Testis (tissue), 3 donors: Measurements from ENCODE around the gene C10orf105. TPM values are rescaled to one million over a fixed set of nuclear protein-coding genes. Genes with fewer than 3 reads are reported as not detected.

Experiments
- DNase-seq: peaks from one replicate; pipeline ENCODE4 v3.0.0-alpha.2; 2019
- H3K27ac ChIP-seq, 2 donors: fragments of 200-600 bp; sonication (generic); one replicate each; pipeline ENCODE4 v1.5.1; 2019
- H3K27me3 ChIP-seq: fragments of 200-600 bp; sonication (generic); one replicate; pipeline ENCODE4 v1.5.1; 2019
- H3K36me3 ChIP-seq: fragments of 200-600 bp; sonication (generic); one replicate; pipeline ENCODE4 v1.5.1; 2017; ENCODE audit warnings: low read depth; ENCODE audit errors: missing control alignments
- H3K4me1 ChIP-seq: fragments of 200-600 bp; sonication (generic); one replicate; pipeline ENCODE4 v1.5.1; 2019
- H3K4me3 ChIP-seq, 2 donors: fragments of 200-600 bp; sonication (generic); one replicate each; pipeline ENCODE4 v1.5.1; 2017 to 2019
- H3K9me3 ChIP-seq: fragments of 200-600 bp; sonication (generic); one replicate; pipeline ENCODE4 v1.5.1; 2017
- POLR2A ChIP-seq: fragments of 450-650 bp; IDR thresholded peaks from one replicate; pipeline ENCODE4 v1.6.1; 2017; ENCODE audit warnings: antibody characterized with exemption, mild to moderate bottlenecking, moderate library complexity
- WGBS, 2 donors: methylation state at CpG; one replicate each; pipeline ENCODE4 v1.1.5; 2018; 5-methylcytosine and 5-hydroxymethylcytosine counted together
- intact Hi-C: fragments of 100-400 bp; cut with DNase I; formaldehyde crosslinking; loops from one replicate; pipeline ENCODE4 v1.15.1; 2023; ENCODE audit warnings: low total_unique reads
- polyA plus RNA-seq: library from polyadenylated mRNA; stranded (reverse); fragments of 350-450 nt; fragmentation: Illumina TruSeq; extraction: RNeasy Lipid Tissue Mini Kit (QIAGEN cat#74804); gene quantifications from one replicate; pipeline ENCODE4 v1.2.3, GENCODE V29; 2014; ENCODE audit warnings: low read depth, low replicate concordance; ENCODE audit not compliant: insufficient read depth
- total RNA-seq, 2 donors: library from RNA; depleted of rRNA; stranded (reverse); fragments of >200 nt; gene quantifications; one replicate each; pipeline ENCODE4 v1.2.3, GENCODE V29; 2016
- TF ChIP-seq, protein P1 (sequence below), 3 experiments: fragments of 450-650 bp in 2 of 3; fragments of 200-600 bp in 1 of 3; sonication (generic) in 1 of 3; IDR thresholded peaks; one replicate each; pipeline ENCODE4 v1.5.1; 2016 to 2019; ENCODE audit warnings: antibody characterized with exemption in 3 of 3, mild to moderate bottlenecking in 2 of 3, moderate library complexity in 1 of 3

Gene C10orf105
- total and polyA plus RNA-seq, 3 donors from 2014 or later = 0.47 to 1.7 (median 0.87) TPM

DNA sequence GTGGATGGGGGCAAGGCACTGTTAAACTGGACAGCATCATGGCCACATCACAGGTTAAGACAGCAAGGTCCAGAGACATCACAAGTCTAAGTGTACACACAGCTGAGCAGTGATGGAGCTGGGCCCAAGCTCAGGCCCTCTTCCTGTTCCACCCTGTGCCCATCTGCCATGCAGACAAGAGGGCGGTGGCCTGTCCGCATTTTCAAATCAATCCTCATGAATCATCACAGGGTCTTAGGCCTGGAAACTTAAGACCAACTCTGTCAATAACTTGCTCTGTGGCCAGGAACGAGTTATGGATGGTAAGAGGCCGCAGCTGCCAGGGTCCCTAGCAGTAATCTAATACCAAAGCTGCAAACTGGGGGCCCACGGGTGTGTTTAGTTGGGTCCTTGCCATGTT, 3.2 kb downstream of the C10orf105 start:
- H3K27ac ChIP-seq = no peak overlapping the region
- peaks cover 41% of the 10 kb centered on the region for H3K4me1 ChIP-seq
- no peak for DNase-seq
- WGBS, 2 donors = 94 to 98% methylated on average over 5 of the region's 5 CpGs
- H3K36me3 ChIP-seq = no peaks in the 10 kb centered on the region
- TF ChIP-seq POLR2A = no peak
- TF ChIP-seq, protein P1, sequence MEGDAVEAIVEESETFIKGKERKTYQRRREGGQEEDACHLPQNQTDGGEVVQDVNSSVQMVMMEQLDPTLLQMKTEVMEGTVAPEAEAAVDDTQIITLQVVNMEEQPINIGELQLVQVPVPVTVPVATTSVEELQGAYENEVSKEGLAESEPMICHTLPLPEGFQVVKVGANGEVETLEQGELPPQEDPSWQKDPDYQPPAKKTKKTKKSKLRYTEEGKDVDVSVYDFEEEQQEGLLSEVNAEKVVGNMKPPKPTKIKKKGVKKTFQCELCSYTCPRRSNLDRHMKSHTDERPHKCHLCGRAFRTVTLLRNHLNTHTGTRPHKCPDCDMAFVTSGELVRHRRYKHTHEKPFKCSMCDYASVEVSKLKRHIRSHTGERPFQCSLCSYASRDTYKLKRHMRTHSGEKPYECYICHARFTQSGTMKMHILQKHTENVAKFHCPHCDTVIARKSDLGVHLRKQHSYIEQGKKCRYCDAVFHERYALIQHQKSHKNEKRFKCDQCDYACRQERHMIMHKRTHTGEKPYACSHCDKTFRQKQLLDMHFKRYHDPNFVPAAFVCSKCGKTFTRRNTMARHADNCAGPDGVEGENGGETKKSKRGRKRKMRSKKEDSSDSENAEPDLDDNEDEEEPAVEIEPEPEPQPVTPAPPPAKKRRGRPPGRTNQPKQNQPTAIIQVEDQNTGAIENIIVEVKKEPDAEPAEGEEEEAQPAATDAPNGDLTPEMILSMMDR (IDR thresholded peaks at IDR 0.05) = no peak
- no peaks in the 10 kb centered on the region for H3K9me3 ChIP-seq
- H3K27me3 ChIP-seq = no peaks in the 10 kb centered on the region
- no peak overlapping the region for H3K4me3 ChIP-seq
- intact Hi-C loops = loop anchor here (10.0 kb wide), 1 partner anchor 58 kb away; the partner anchor contains the start of gene VSIR

DNA sequence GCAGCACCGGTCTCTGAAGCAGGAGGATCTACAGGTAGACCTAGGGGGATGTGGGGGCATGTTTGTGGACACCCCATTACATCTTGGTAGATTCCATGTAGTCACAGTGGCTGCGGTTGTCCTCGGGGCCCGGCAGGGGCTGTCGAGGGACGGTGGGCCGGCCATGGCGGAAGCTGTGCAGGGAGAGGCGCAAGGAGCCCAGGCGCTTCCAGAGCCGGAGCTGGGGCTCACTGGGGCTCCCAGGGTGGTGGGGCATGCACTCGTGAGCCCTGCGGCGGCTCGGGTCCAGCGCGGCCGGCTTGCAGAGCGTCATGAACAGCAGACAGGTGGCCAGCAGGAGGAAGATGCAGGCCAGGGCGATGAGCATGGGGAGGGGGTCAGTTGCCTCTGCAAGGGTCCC, 3.7 kb downstream of the C10orf105 start:
- Histone ChIP-seq H3K27ac (no peak overlapping the region), H3K9me3 (no peaks in the 10 kb centered on the region), H3K36me3 (no peaks in the 10 kb centered on the region), H3K27me3 (no peaks in the 10 kb centered on the region), H3K4me1 (peaks cover 41% of the 10 kb centered on the region), H3K4me3 (no peak overlapping the region)
- no peak for TF ChIP-seq POLR2A
- TF ChIP-seq, protein P1 (IDR thresholded peaks at IDR 0.05) = no peak
- no peak for DNase-seq
- 87 to 95% methylated on average over 11 to 20 of the region's 20 CpGs for WGBS, 2 donors
- intact Hi-C loops = loop anchor here (10.0 kb wide), 1 partner anchor 59 kb away; the partner anchor contains the start of gene VSIR

DNA sequence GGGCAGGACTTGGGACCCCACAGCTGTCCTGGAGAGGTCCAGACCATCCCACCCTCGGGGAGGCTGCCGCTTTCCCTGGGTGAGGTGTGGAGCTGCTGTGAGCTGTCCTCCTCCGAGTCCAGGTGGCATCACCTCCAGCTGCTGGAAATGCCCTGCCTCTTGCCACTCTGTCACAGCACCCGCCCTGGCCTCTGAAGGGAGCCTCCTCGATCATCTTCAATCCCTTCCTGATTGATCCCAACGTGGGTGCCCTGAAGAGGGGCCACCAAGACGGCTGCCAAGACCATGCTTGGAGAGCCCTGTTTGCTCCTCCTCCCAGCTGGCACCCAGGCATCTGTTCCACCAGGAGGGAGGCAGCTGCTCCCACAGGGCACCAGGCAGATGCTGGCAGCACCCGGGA, 4.6 kb downstream of the C10orf105 start:
- H3K27me3 ChIP-seq = no peaks in the 10 kb centered on the region
- no peaks in the 10 kb centered on the region for H3K36me3 ChIP-seq
- DNase-seq = no peak
- TF ChIP-seq, protein P1 (IDR thresholded peaks at IDR 0.05) = no peak
- TF ChIP-seq POLR2A = no peak
- no peaks in the 10 kb centered on the region for H3K9me3 ChIP-seq
- H3K4me3 ChIP-seq = no peak overlapping the region
- intact Hi-C loops = loop anchor here (10.0 kb wide), 1 partner anchor 60 kb away; the partner anchor contains the start of gene VSIR
- whole genome bisulfite sequencing, 2 donors = 91 to 92% methylated on average over 8 of the region's 8 CpGs
- H3K4me1 ChIP-seq = peaks cover 41% of the 10 kb centered on the region
- H3K27ac ChIP-seq = no peak overlapping the region

DNA sequence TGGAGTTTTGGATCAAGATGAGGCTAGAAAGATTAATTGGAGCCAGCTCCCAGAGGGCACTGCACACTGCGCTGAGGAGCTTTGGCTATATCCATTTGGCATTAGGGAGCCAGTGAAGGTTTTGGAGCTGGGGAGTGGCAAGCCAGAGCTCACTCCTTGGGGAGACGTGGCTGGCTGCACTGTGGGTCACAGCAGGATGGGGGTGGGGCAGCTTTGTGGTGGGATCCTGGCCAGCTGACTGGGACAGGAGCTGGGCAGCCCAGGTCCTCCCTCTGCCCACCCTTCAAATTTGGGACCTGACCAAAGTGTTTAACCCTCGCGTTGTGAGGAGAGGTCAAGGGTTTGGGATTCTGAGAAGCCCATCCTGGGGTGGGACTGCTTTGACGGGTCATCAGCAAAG, 5.0 kb downstream of the C10orf105 start:
- Histone ChIP-seq H3K9me3 (no peaks in the 10 kb centered on the region), H3K27ac (peak overlapping the region in 1 of 2 donors; percentile 74), H3K27me3 (no peaks in the 10 kb centered on the region), H3K36me3 (no peaks in the 10 kb centered on the region), H3K4me1 (peaks cover 41% of the 10 kb centered on the region), H3K4me3 (no peak overlapping the region)
- no peak for DNase-seq
- 77 to 78% methylated on average over 5 of the region's 5 CpGs for WGBS, 2 donors
- intact Hi-C loops = loop anchor here (10.0 kb wide), 1 partner anchor 60 kb away; the partner anchor contains the start of gene VSIR
- no peak for TF ChIP-seq POLR2A

DNA sequence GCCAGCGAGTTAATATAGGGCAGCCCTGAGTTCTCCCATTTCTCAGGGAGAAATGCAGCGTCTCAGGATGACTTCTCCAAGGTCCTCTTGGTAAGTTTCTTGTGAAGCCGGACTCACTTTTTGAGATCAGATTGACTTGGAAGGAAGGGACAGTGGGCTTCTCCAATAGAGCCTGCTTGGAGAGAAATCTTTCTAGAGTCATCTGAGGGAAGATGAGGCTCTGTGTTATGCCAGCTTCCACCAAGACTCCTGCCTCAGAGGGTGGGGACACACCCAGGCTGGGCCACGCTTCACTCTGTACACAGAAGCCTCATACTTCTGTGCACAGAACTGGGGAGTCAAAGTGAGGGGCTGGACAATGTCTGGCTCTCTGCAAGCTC, 5.6 kb downstream of the C10orf105 start:
- Histone ChIP-seq H3K27me3 (no peaks in the 10 kb centered on the region), H3K4me3 (no peak overlapping the region), H3K9me3 (no peaks in the 10 kb centered on the region), H3K36me3 (no peaks in the 10 kb centered on the region), H3K4me1 (peaks cover 41% of the 10 kb centered on the region), H3K27ac (peak overlapping the region; percentile 74 to 83)
- TF ChIP-seq, protein P1 (IDR thresholded peaks at IDR 0.05) = no peak
- TF ChIP-seq POLR2A = no peak
- 75 to 79% methylated on average over 4 of the region's 4 CpGs for WGBS, 2 donors
- DNase-seq = no peak
- intact Hi-C loops = loop anchor here (10.0 kb wide), 1 partner anchor 61 kb away; the partner anchor contains the start of gene VSIR
